Inferior parietal cortex (tissue), 1 donor: ENCODE results near the gene BRD2.

Experiments
- DNase-seq: peaks from one replicate; pipeline ENCODE4 v3.0.0-alpha.2; 2016; ENCODE audit errors: extremely low spot score

BRD2 gene

DNA sequence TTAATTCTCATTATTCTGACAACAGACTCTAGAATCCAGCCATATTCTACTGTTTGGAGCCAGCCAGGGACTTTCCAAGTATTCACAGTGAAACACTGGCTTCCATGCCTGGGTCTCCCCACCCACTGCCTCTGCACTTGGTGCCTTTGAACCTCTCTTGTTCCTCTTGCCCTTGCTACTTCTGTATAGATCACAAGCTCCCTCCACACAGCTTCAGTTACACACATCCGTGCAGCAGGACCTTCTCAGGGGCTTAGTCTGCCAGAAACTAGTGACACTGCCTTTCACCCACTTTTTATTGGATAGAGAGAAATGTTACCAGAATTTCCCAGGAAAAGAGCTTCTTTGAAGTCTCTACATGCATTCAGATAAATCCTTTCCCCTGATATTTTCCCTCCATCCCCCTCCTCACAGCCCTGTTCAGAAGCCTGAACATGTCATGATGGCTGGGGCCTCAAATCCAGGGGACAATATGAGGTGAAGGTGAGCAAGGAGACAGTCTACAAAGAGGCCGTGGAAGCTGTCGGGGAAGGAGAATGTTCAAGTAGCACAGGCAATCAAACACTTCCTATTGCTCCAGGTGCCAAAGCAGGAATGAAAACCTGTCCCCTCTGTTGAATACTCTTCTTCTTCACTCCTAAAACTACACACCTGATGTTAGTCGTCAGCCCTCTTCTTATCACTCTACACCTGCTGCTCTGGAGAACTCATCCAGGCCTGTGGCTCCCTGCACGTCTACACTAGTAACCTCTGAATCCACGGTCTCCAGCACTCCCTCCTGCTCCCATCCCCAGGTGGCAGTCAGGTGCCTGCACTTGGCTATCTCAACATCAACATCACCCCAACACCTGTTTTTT, 61.2 kb downstream of the BRD2 start:
- DNase-seq, result peak; percentile 34

DNA sequence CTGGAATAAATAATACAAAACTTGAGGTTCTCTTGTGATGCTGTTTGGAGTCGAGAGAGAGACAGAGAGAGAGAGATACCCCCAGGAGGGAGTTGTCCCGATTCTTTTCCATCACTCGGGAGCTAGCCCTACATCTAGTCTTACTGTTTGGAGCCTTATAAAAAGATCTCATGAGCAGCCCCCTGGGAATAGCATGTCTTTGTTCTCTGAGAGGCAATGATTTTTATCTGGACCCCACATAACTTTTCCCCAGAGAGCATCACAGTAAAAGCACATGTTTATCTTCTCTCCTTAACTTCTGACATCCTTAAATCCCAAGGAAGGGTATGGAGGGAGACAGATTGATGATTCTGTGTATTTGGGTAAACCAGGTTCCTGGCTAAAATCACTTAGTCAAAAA, 61.9 kb downstream of the BRD2 start:
- no peak for DNase-seq
